Measurements from ENCODE around the gene SMIM27. TPM values are rescaled to one million over a fixed set of nuclear protein-coding genes. Genes with fewer than 3 reads are reported as not detected.

The SMIM27 gene
- total RNA-seq, 1 experiment from 2014 or later, result 13.6 TPM

GRCh38 chr9:32524892-32525708 is 27.0 kb upstream of the SMIM27 start:
- Mint-ChIP-seq H3K36me3 (peaks cover 36% of the 10 kb centered on the region), H3K4me3 (peak overlapping the region; percentile 82), H3K27me3 (ENCODE audit: low read depth) (no peaks in the 10 kb centered on the region), H3K9me3 (peaks cover 31% of the 10 kb centered on the region), H3K4me1 (peaks cover 14% of the 10 kb centered on the region), H3K27ac (peak overlapping the region; percentile 97)
- ChIA-PET POLR2A (interaction anchor here (0.5 to 4.2 kb wide), 4 partner anchors 27 to 140 kb away, joined by 3 to 36 read pairs (median 4); partner anchors contain the start of genes ACO1, SMIM27 and TOPORS), CTCF (interaction anchor here (0.6 to 3.9 kb wide), 13 partner anchors 14 to 261 kb away, joined by 3 to 94 read pairs (median 9); no protein-coding TSS in a partner anchor)
- TF ChIP-seq SP1 (CRISPR knock-in tag; conservative IDR thresholded peaks at IDR 0.05), result no peak
- 0 out of 2 replicates have a peak, but pooled peaks have one; percentile 6 for TF ChIP-seq MAX (CRISPR knock-in tag; IDR thresholded peaks at IDR 0.05)
- no peak for TF ChIP-seq ZNF317 (CRISPR knock-in tag; IDR thresholded peaks at IDR 0.05; ENCODE audit: borderline replicate concordance, low read depth)
- DNase-seq (ENCODE audit: low spot score) (no peak), ATAC-seq (peak; percentile 21)

GRCh38 chr9:32525709-32526030 is 26.5 kb upstream of the SMIM27 start:
- CTCF ChIA-PET, result interaction anchor here (0.6 to 3.9 kb wide), 25 partner anchors 13 to 274 kb away, joined by 3 to 94 read pairs (median 5); partner anchors contain the start of genes ACO1, SMIM27 and TOPORS
- Mint-ChIP-seq H3K4me3 (peak overlapping the region; percentile 82), H3K27ac (peak overlapping the region; percentile 97), H3K27me3 (ENCODE audit: low read depth) (no peaks in the 10 kb centered on the region), H3K36me3 (peaks cover 31% of the 10 kb centered on the region), H3K9me3 (peaks cover 27% of the 10 kb centered on the region), H3K4me1 (peaks cover 14% of the 10 kb centered on the region)
- no peak for TF ChIP-seq PRRX2 (CRISPR knock-in tag; IDR thresholded peaks at IDR 0.05)
- no peak for TF ChIP-seq CTCF (IDR thresholded peaks at IDR 0.05)
- TF ChIP-seq HMGA2 (CRISPR knock-in tag; IDR thresholded peaks at IDR 0.05), result no peak
- TF ChIP-seq MYBL2 (CRISPR knock-in tag; IDR thresholded peaks at IDR 0.05), result no peak
- no peak for TF ChIP-seq USF2 (CRISPR knock-in tag; IDR thresholded peaks at IDR 0.05)
- no peak for TF ChIP-seq FOXJ3 (CRISPR knock-in tag; IDR thresholded peaks at IDR 0.05; ENCODE audit: borderline replicate concordance)
- no peak for TF ChIP-seq RORB (CRISPR knock-in tag; IDR thresholded peaks at IDR 0.05)
- TF ChIP-seq ZNF512 (CRISPR knock-in tag; IDR thresholded peaks at IDR 0.05; ENCODE audit: borderline replicate concordance), result no peak
- TF ChIP-seq ZNF396 (CRISPR knock-in tag; IDR thresholded peaks at IDR 0.05; ENCODE audit: borderline replicate concordance), result no peak
- no peak for TF ChIP-seq ATF1 (CRISPR knock-in tag; IDR thresholded peaks at IDR 0.05)
- TF ChIP-seq FOXP4 (CRISPR knock-in tag; IDR thresholded peaks at IDR 0.05), result no peak
- no peak for TF ChIP-seq PRDM15 (CRISPR knock-in tag; IDR thresholded peaks at IDR 0.05)
- no peak for TF ChIP-seq NR1H2 (CRISPR knock-in tag; IDR thresholded peaks at IDR 0.05)
- TF ChIP-seq AFF4 (CRISPR knock-in tag; IDR thresholded peaks at IDR 0.05; ENCODE audit: borderline replicate concordance), result no peak
- TF ChIP-seq KAT7 (CRISPR knock-in tag; IDR thresholded peaks at IDR 0.05; ENCODE audit: borderline replicate concordance), result no peak
- no peak for TF ChIP-seq NFE2L1 (CRISPR knock-in tag; IDR thresholded peaks at IDR 0.05)
- ATAC-seq, result no peak
- POLR2A ChIA-PET, result interaction anchor here (1.0 to 4.2 kb wide), 4 partner anchors 22 to 141 kb away, joined by 3 to 36 read pairs (median 4); partner anchors contain the start of genes ACO1, SMIM27 and TOPORS
- DNase-seq (ENCODE audit: low spot score), result no peak

Measured in WTC11 (cell line).